Right lobe of liver (tissue), 6 donors: ENCODE measurements around the gene MCUB. TPM values are rescaled to one million over a fixed set of nuclear protein-coding genes. Genes with fewer than 3 reads are reported as not detected.
A peak's percentile ranks its signal among the peaks of the same experiment; 100 is the strongest.

ENCODE experiments used
- ATAC-seq, 4 donors: fragments of 200-7000 bp; cut with Tn5 transposase; one replicate each; pipeline ENCODE4 v1.9.1; 2020; ENCODE audit warnings: mild to moderate bottlenecking in 4 of 4, moderate library complexity in 4 of 4
- DNase-seq, 3 donors: peaks; one replicate each; pipeline ENCODE4 v3.0.0-alpha.2; 2020
- H3K27ac ChIP-seq, 3 donors: fragments of 200-600 bp; one replicate each; pipeline ENCODE4 v1.8.0; 2022
- H3K27me3 ChIP-seq, 2 donors: fragments of 200-600 bp; one replicate each; pipeline ENCODE4 v1.8.0; 2022
- H3K36me3 ChIP-seq, 4 donors: fragments of 200-600 bp; sonication (generic) in 1 of 4; one replicate each; pipeline versions ENCODE4 v1.5.1 to v1.8.0; 2017 to 2022; ENCODE audit warnings: control low read depth in 1 of 4
- H3K4me1 ChIP-seq, 4 donors: fragments of 200-600 bp; sonication (generic) in 1 of 4; one replicate each; pipeline versions ENCODE4 v1.5.1 to v1.8.0; 2017 to 2022; ENCODE audit warnings: control low read depth in 1 of 4
- H3K4me3 ChIP-seq, 3 donors: fragments of 200-600 bp; one replicate each; pipeline ENCODE4 v1.8.0; 2022
- H3K9me3 ChIP-seq, 4 donors: fragments of 200-600 bp; sonication (generic) in 1 of 4; one replicate each; pipeline versions ENCODE4 v1.5.1 to v1.8.0; 2017 to 2022; ENCODE audit warnings: control low read depth in 1 of 4
- CTCF ChIP-seq, 4 donors: fragments of 200-600 bp in 3 of 4; fragments of 450-650 bp in 1 of 4; IDR thresholded peaks; one replicate each; pipeline versions ENCODE4 v1.5.1 to v1.8.0; 2016 to 2022; ENCODE audit warnings: antibody characterized with exemption in 4 of 4, mild to moderate bottlenecking in 2 of 4
- POLR2A ChIP-seq: fragments of 450-650 bp; IDR thresholded peaks from one replicate; pipeline ENCODE4 v1.6.1; 2017; ENCODE audit warnings: antibody characterized with exemption, mild to moderate bottlenecking
- WGBS: methylation state at CpG from one replicate; pipeline ENCODE4 v1.1.6; 2018; ENCODE audit warnings: low coverage, low lambda C conversion rate; ENCODE audit not compliant: insufficient coverage; ENCODE audit errors: missing lambda C conversion rate; 5-methylcytosine and 5-hydroxymethylcytosine counted together
- intact Hi-C, 2 donors: fragments of 100-400 bp; cut with DNase I; formaldehyde crosslinking; loops; one replicate each; pipeline versions ENCODE4 v1.11.2 to v1.14.1; 2022
- total RNA-seq, 6 experiments: library from RNA; depleted of rRNA in 2 of 6; stranded (reverse); fragments of >200 nt in 2 of 6; fragmentation: NEBNext Ultra II Directional in 3 of 6; extraction: Animal tissue kit (Norgen Biotek cat#: 25700) in 3 of 6; gene quantifications; one replicate each; pipeline versions ENCODE4 v1.1.0 to v1.2.4, GENCODE V29; 2016 to 2023
- donor health status: DM: no; HTN: yes; CAD: no.
- donor health status: DM: no; HTN: no; CAD: no.
- donor health status: DM: no; HTN: no; CAD: no.
- donor health status: DM: no; HTN: yes; CAD: no.
- donor health status: DM: no; HTN: yes; CAD: no.

The MCUB gene
- total RNA-seq, 6 experiments from 2014 or later: 0.66 to 2.7 (median 1.3) TPM

DNA sequence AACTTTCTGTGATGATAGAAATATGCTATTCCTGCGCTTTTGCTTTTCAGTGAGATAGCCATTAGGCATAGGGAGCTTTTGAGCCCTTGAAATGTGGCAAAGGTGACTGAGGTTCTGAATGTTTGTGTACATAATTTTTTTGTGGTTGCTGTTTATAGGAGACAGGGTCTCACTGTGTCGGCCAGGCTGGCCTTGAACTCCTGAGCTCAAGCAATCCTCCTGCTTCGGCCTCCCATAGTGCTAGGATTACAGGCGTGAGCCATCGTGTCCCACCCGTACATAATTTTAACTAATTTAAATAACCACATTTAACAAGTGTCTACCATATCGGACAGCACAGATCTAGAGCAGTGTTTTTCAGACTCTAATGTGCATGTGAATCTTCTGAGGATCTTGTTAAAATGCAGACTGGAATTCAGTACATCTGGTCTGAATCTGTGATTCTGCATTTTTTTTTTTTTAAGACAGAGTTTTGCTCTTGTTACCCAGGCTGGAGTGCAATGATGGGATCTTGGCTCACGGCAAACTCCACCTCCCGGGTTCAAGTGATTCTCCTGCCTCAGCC lies 97.9 kb downstream of the MCUB start:
- ATAC-seq: no peak
- Histone ChIP-seq H3K27me3 (no peaks in the 10 kb centered on the region), H3K36me3 (no peaks in the 10 kb centered on the region), H3K27ac (no peak overlapping the region), H3K9me3 (no peaks in the 10 kb centered on the region), H3K4me3 (no peak overlapping the region), H3K4me1 (no peaks in the 10 kb centered on the region)
- DNase-seq: no peak
- intact Hi-C loops: loop anchor here (5.0 to 10.0 kb wide), 2 partner anchors 231 to 233 kb away; no protein-coding TSS in a partner anchor
- 85% methylated on average over 8 of the region's 9 CpGs for WGBS
- TF ChIP-seq POLR2A: no peak
- no peak for TF ChIP-seq CTCF (IDR thresholded peaks at IDR 0.05)

GRCh38 chr4:109658871-109659410 lies 98.9 kb downstream of the MCUB start:
- Histone ChIP-seq H3K4me1 (no peaks in the 10 kb centered on the region), H3K27ac (no peak overlapping the region), H3K4me3 (no peak overlapping the region), H3K27me3 (no peaks in the 10 kb centered on the region), H3K36me3 (no peaks in the 10 kb centered on the region), H3K9me3 (no peaks in the 10 kb centered on the region)
- WGBS: 56% methylated on average over 6 of the region's 6 CpGs
- TF ChIP-seq POLR2A (no peak), CTCF (IDR thresholded peaks at IDR 0.05) (peak; percentile 21 to 42 (median 34))
- ATAC-seq (peak; percentile 46 to 52 (median 52)), DNase-seq (no peak)
- intact Hi-C loops: loop anchor here (5.0 to 10.0 kb wide), 2 partner anchors 232 to 234 kb away; no protein-coding TSS in a partner anchor

DNA sequence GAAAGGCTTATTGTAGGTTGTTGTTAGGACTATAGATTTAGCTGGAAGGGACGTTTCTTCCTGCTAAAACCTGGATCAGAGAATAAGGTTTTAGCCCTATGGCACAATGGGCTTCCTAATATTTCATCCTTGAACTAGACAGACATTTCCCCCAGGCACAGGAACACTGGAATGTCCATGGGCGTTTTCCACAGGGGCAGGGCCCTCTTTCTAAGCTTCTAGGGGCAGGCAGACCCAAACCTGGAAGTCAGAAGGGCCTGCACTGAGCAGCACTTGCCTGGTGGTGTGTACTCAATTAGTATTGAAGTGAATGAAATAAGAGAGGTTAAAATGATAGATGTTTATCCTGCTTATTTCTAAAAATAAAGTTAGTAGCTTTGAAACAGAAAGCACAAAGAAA lies 102.1 kb downstream of the MCUB start:
- 65% methylated on average over 2 of the region's 2 CpGs for WGBS
- Histone ChIP-seq H3K4me3 (no peak overlapping the region), H3K4me1 (no peaks in the 10 kb centered on the region), H3K36me3 (no peaks in the 10 kb centered on the region), H3K27me3 (no peaks in the 10 kb centered on the region), H3K9me3 (no peaks in the 10 kb centered on the region), H3K27ac (no peak overlapping the region)
- no peak for DNase-seq
- no peak for TF ChIP-seq CTCF (IDR thresholded peaks at IDR 0.05)
- no peak for TF ChIP-seq POLR2A
- no peak for ATAC-seq
- intact Hi-C loops: no loop called here

DNA sequence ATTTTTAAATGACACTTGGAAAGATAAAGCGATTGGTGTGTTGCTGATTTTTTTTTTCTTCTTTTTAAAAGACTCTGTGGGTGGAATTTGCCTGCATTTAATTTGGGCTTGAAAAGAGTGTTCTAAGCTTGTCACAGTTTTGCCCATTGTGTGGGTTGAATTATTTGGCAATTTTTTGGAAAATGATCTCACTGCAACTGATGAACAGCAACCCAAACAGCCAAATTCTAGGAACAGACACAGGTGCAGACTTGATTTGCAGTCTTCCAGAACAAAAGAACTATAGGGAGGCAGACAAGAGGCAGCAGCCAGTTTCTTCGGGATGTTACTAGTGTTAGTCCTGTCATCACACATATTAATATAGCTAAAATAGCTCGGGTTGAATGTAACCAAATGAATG lies 102.7 kb downstream of the MCUB start:
- Histone ChIP-seq H3K4me1 (no peaks in the 10 kb centered on the region), H3K27ac (no peak overlapping the region), H3K27me3 (no peaks in the 10 kb centered on the region), H3K9me3 (no peaks in the 10 kb centered on the region), H3K36me3 (no peaks in the 10 kb centered on the region), H3K4me3 (no peak overlapping the region)
- no peak for DNase-seq
- WGBS: 64% methylated on average over 3 of the region's 3 CpGs
- TF ChIP-seq POLR2A (no peak), CTCF (IDR thresholded peaks at IDR 0.05) (no peak)
- intact Hi-C loops: no loop called here
- no peak for ATAC-seq
